Trophoblast cell (in vitro differentiated cells and primary cell): ENCODE results near the gene ILDR1.
A peak's percentile ranks its signal among the peaks of the same experiment; 100 is the strongest.

Experiments
- DNase-seq, 2 donors: peaks; one replicate each; pipeline ENCODE4 v3.0.0-alpha.2; 2016
- H2AFZ ChIP-seq: 2 replicates; pipeline ENCODE4 v1.6.1; 2013; ENCODE audit warnings: low read length, moderate library complexity, mild to moderate bottlenecking; ENCODE audit not compliant: insufficient read depth, poor library complexity
- H2AK5ac ChIP-seq: 2 replicates; pipeline ENCODE4 v1.6.1; 2013; ENCODE audit warnings: mild to moderate bottlenecking, low read length
- H2BK120ac ChIP-seq: 2 replicates; pipeline ENCODE4 v1.6.1; 2013; ENCODE audit warnings: low read length, mild to moderate bottlenecking, moderate library complexity; ENCODE audit not compliant: insufficient read depth, poor library complexity
- H2BK12ac ChIP-seq: 2 replicates; pipeline ENCODE4 v1.6.1; 2013; ENCODE audit warnings: mild to moderate bottlenecking, low read length, moderate library complexity
- H2BK5ac ChIP-seq: 2 replicates; pipeline ENCODE4 v1.6.1; 2013; ENCODE audit warnings: low read length, low read depth, moderate library complexity, mild to moderate bottlenecking; ENCODE audit not compliant: poor library complexity
- H3K14ac ChIP-seq: 2 replicates; pipeline ENCODE4 v1.6.1; 2013; ENCODE audit warnings: mild to moderate bottlenecking, low read length
- H3K18ac ChIP-seq: 2 replicates; pipeline ENCODE4 v1.6.1; 2013; ENCODE audit warnings: mild to moderate bottlenecking, low read length
- H3K23ac ChIP-seq: 2 replicates; pipeline ENCODE4 v1.6.1; 2013; ENCODE audit warnings: low read length
- H3K27ac ChIP-seq: 2 replicates; pipeline ENCODE4 v1.5.1; 2013; ENCODE audit warnings: low read depth, mild to moderate bottlenecking, inconsistent platforms, low read length, moderate library complexity
- H3K27me3 ChIP-seq: 2 replicates; pipeline ENCODE4 v1.6.1; 2013; ENCODE audit warnings: inconsistent platforms, mild to moderate bottlenecking, low read length, moderate library complexity; ENCODE audit not compliant: insufficient read depth
- H3K36me3 ChIP-seq, 2 experiments: 1 replicate in 1 of 2; 2 replicates in 1 of 2; pipeline ENCODE4 v1.6.1; 2013; ENCODE audit warnings: low read length in 2 of 2, mild to moderate bottlenecking in 2 of 2, moderate library complexity in 1 of 2; ENCODE audit not compliant: insufficient read depth in 2 of 2, control insufficient read depth in 1 of 2
- H3K4ac ChIP-seq: 2 replicates; pipeline ENCODE4 v1.6.1; 2013; ENCODE audit warnings: low read depth, mild to moderate bottlenecking, low read length, moderate library complexity
- H3K4me1 ChIP-seq, 2 experiments: 1 replicate in 1 of 2; 2 replicates in 1 of 2; pipeline ENCODE4 v1.6.1; 2013; ENCODE audit warnings: low read length in 2 of 2, mild to moderate bottlenecking in 2 of 2, moderate library complexity in 1 of 2; ENCODE audit not compliant: insufficient read depth in 2 of 2, control insufficient read depth in 1 of 2
- H3K4me2 ChIP-seq: 2 replicates; pipeline ENCODE4 v1.6.1; 2013; ENCODE audit warnings: inconsistent platforms, mild to moderate bottlenecking, low read length, moderate library complexity
- H3K4me3 ChIP-seq: 2 replicates; pipeline ENCODE4 v1.5.1; 2013; ENCODE audit warnings: mild to moderate bottlenecking, low read depth, low read length, inconsistent platforms
- H3K79me1 ChIP-seq: one replicate; pipeline ENCODE4 v1.6.1; 2013; ENCODE audit warnings: low read length
- H3K79me2 ChIP-seq: 2 replicates; pipeline ENCODE4 v1.6.1; 2013; ENCODE audit warnings: low read length, mild to moderate bottlenecking; ENCODE audit not compliant: control insufficient read depth, insufficient read depth, poor library complexity
- H3K9ac ChIP-seq: 2 replicates; pipeline ENCODE4 v1.6.1; 2013; ENCODE audit warnings: mild to moderate bottlenecking, low read length
- H3K9me3 ChIP-seq: 2 replicates; pipeline ENCODE4 v1.6.1; 2013; ENCODE audit warnings: low read depth, mild to moderate bottlenecking, control low read depth, inconsistent platforms, low read length; ENCODE audit not compliant: insufficient read depth
- H4K12ac ChIP-seq: 2 replicates; pipeline ENCODE4 v1.6.1; 2013; ENCODE audit warnings: low read depth, mild to moderate bottlenecking, low read length, moderate library complexity
- H4K8ac ChIP-seq: 2 replicates; pipeline ENCODE4 v1.6.1; 2013; ENCODE audit warnings: low read depth, mild to moderate bottlenecking, low read length, moderate library complexity
- H4K91ac ChIP-seq: one replicate; pipeline ENCODE4 v1.6.1; 2013; ENCODE audit warnings: low read depth, mild to moderate bottlenecking, low read length, moderate library complexity
- WGBS: extraction: QIAGEN DNeasy Blood & Tissue Kit; methylation state at CpG from one replicate; pipeline ENCODE4 v1.1.7; 2013; ENCODE audit warnings: missing lambda C conversion rate; ENCODE audit not compliant: insufficient read length, insufficient coverage; ENCODE audit errors: extremely low coverage; 5-methylcytosine and 5-hydroxymethylcytosine counted together

Gene ILDR1

DNA sequence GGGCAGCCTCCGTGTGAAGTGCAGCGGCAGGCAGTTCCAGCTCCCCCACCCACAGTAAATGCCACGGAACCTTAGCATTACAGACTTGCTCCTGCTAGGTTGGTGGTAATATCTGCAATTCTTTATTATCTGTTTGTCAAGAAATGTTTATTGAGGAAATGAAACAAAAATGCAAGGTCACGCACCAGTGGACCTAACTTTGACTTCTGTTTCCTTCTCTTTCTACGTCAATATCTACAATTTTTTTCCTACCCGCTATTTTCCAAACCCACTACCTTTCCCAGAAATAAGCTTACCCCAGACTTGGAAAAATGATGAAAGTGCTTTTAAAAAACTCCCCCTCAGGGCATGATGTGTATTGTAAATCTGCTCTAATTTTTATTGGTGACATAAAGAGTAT lies 18.9 kb downstream of the ILDR1 start:
- H3K4me3 ChIP-seq, result no peak overlapping the region
- no peak overlapping the region for H2BK120ac ChIP-seq
- no peak overlapping the region for H3K18ac ChIP-seq
- H3K27ac ChIP-seq, result no peak overlapping the region
- no peak overlapping the region for H3K9ac ChIP-seq
- H2BK12ac ChIP-seq, result no peak overlapping the region
- H3K4ac ChIP-seq, result no peak overlapping the region
- H3K14ac ChIP-seq, result no peak overlapping the region
- no peak overlapping the region for H3K23ac ChIP-seq
- peaks cover 10 to 14% of the 10 kb centered on the region in 2 experiments for H3K4me1 ChIP-seq
- peak in 1 of 2 donors; percentile 34 for DNase-seq
- no peaks in the 10 kb centered on the region for H3K79me1 ChIP-seq
- H4K12ac ChIP-seq, result no peak overlapping the region
- H3K4me2 ChIP-seq, result no peak overlapping the region
- WGBS, result 100% methylated on average over 2 of the region's 6 CpGs
- H3K9me3 ChIP-seq, result no peaks in the 10 kb centered on the region
- H2BK5ac ChIP-seq, result no peak overlapping the region
- H3K79me2 ChIP-seq, result no peaks in the 10 kb centered on the region
- H2AFZ ChIP-seq, result no peak overlapping the region
- no peak overlapping the region for H4K8ac ChIP-seq
- no peak overlapping the region for H2AK5ac ChIP-seq
- no peak overlapping the region for H4K91ac ChIP-seq
- no peaks in the 10 kb centered on the region for H3K36me3 ChIP-seq
- H3K27me3 ChIP-seq, result no peaks in the 10 kb centered on the region

GRCh38 chr3:122002611-122003010 lies 19.4 kb downstream of the ILDR1 start:
- no peak overlapping the region for H3K14ac ChIP-seq
- no peaks in the 10 kb centered on the region for H3K9me3 ChIP-seq
- H3K79me1 ChIP-seq, result no peaks in the 10 kb centered on the region
- peaks cover 10 to 14% of the 10 kb centered on the region in 2 experiments for H3K4me1 ChIP-seq
- H3K18ac ChIP-seq, result no peak overlapping the region
- no peak overlapping the region for H3K27ac ChIP-seq
- H3K23ac ChIP-seq, result no peak overlapping the region
- H4K8ac ChIP-seq, result no peak overlapping the region
- H4K91ac ChIP-seq, result no peak overlapping the region
- no peak overlapping the region for H4K12ac ChIP-seq
- H3K9ac ChIP-seq, result no peak overlapping the region
- H2AK5ac ChIP-seq, result peak overlapping the region; percentile 82
- no peak overlapping the region for H3K4me3 ChIP-seq
- H3K27me3 ChIP-seq, result no peaks in the 10 kb centered on the region
- WGBS, result no CpG with 5 or more reads among the region's 7 CpGs
- no peaks in the 10 kb centered on the region for H3K36me3 ChIP-seq
- no peaks in the 10 kb centered on the region for H3K79me2 ChIP-seq
- H2AFZ ChIP-seq, result no peak overlapping the region
- H2BK12ac ChIP-seq, result no peak overlapping the region
- H2BK5ac ChIP-seq, result no peak overlapping the region
- H2BK120ac ChIP-seq, result no peak overlapping the region
- H3K4me2 ChIP-seq, result no peak overlapping the region
- no peak overlapping the region for H3K4ac ChIP-seq
- DNase-seq, result no peak

- H3K79me1 ChIP-seq, result no peaks in the 10 kb centered on the region
- peaks cover 10 to 14% of the 10 kb centered on the region in 2 experiments for H3K4me1 ChIP-seq
- H3K27me3 ChIP-seq, result no peaks in the 10 kb centered on the region
- no peaks in the 10 kb centered on the region for H3K79me2 ChIP-seq
- no peaks in the 10 kb centered on the region for H3K9me3 ChIP-seq
- no peak overlapping the region for H3K14ac ChIP-seq
- no peak overlapping the region for H4K8ac ChIP-seq
- no peak overlapping the region for H3K27ac ChIP-seq
- no peak overlapping the region for H3K4ac ChIP-seq
- no peak for DNase-seq
- no peak overlapping the region for H3K4me3 ChIP-seq
- H3K23ac ChIP-seq, result no peak overlapping the region
- H2BK120ac ChIP-seq, result no peak overlapping the region
- no peak overlapping the region for H2AK5ac ChIP-seq
- H2AFZ ChIP-seq, result no peak overlapping the region
- no CpG with 5 or more reads among the region's 3 CpGs for WGBS
- H2BK5ac ChIP-seq, result no peak overlapping the region
- H4K12ac ChIP-seq, result no peak overlapping the region
- no peak overlapping the region for H3K4me2 ChIP-seq
- H3K9ac ChIP-seq, result no peak overlapping the region
- H4K91ac ChIP-seq, result no peak overlapping the region
- H3K18ac ChIP-seq, result no peak overlapping the region
- no peaks in the 10 kb centered on the region for H3K36me3 ChIP-seq
- H2BK12ac ChIP-seq, result no peak overlapping the region
Measured at GRCh38 chr3:122001892-122002291, 20.2 kb downstream of the ILDR1 start.

DNA sequence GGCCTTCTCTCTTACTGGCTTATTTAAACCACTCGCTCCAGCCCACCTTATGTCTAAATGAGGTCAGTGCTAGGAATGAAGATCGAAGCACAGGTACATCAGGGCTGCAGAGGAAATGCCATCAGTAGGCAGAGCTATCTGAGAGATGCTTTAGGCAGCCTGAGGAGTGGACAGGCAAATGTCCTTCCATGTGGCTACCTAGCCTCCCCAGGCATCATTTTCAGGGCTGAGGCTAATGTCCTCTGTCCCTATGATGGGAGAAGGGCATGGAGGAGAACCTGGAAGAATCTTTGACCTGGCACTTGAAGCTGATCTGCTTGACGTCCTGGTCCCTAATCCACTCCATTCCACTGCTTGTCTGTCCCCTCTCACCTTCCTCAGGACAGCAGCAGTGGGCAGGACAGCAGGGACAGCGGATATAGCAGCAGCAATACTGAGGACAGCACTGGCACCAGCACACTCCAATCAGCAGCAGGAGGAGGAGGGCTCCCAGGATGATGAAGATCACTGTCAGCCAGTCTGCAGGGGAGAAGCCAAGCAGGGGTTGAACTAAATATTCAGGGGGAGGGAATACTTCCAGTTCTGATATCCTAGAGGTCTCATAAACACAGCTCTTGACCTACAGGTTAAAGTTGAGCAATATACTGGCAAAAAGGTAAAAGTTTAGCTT lies 21.0 kb downstream of the ILDR1 start:
- no peaks in the 10 kb centered on the region for H3K27me3 ChIP-seq
- H3K4me1 ChIP-seq, result peaks cover 10 to 11% of the 10 kb centered on the region in 2 experiments
- H4K8ac ChIP-seq, result no peak overlapping the region
- H3K9me3 ChIP-seq, result no peaks in the 10 kb centered on the region
- H2BK120ac ChIP-seq, result no peak overlapping the region
- no peak overlapping the region for H4K91ac ChIP-seq
- H3K9ac ChIP-seq, result no peak overlapping the region
- H2BK12ac ChIP-seq, result no peak overlapping the region
- no peak for DNase-seq
- H2AK5ac ChIP-seq, result no peak overlapping the region
- H2BK5ac ChIP-seq, result no peak overlapping the region
- H4K12ac ChIP-seq, result no peak overlapping the region
- no peaks in the 10 kb centered on the region for H3K36me3 ChIP-seq
- no peak overlapping the region for H3K4me2 ChIP-seq
- no peak overlapping the region for H3K4me3 ChIP-seq
- no peak overlapping the region for H3K14ac ChIP-seq
- no peak overlapping the region for H3K27ac ChIP-seq
- no peak overlapping the region for H3K4ac ChIP-seq
- no CpG with 5 or more reads among the region's 4 CpGs for WGBS
- no peaks in the 10 kb centered on the region for H3K79me2 ChIP-seq
- H3K23ac ChIP-seq, result no peak overlapping the region
- H3K18ac ChIP-seq, result no peak overlapping the region
- H2AFZ ChIP-seq, result no peak overlapping the region
- H3K79me1 ChIP-seq, result no peaks in the 10 kb centered on the region
